Fibroblast of mammary gland (primary cell): Measurements from ENCODE around the gene TNFSF12.
A peak's percentile ranks its signal among the peaks of the same experiment; 100 is the strongest.

Experiments
- DNase-seq: peaks from one replicate; pipeline ENCODE4 v3.0.0-alpha.2; 2010; ENCODE audit warnings: low read depth
- H3K4me3 ChIP-seq: 2 replicates; pipeline ENCODE4 v1.5.1; 2011; ENCODE audit warnings: low read depth, mild to moderate bottlenecking, low read length, moderate library complexity; ENCODE audit not compliant: control insufficient read depth
- TF ChIP-seq, protein P1 (sequence below): conservative IDR thresholded peaks from 2 replicates; pipeline ENCODE4 v1.5.1; 2011; ENCODE audit warnings: low read depth, low read length, inconsistent platforms; ENCODE audit not compliant: control insufficient read depth, insufficient read depth

Gene TNFSF12

GRCh38 chr17:7515911-7516610 lies 32.8 kb upstream of the TNFSF12 start:
- no peak overlapping the region for H3K4me3 ChIP-seq
- DNase-seq = no peak
- TF ChIP-seq, protein P1, sequence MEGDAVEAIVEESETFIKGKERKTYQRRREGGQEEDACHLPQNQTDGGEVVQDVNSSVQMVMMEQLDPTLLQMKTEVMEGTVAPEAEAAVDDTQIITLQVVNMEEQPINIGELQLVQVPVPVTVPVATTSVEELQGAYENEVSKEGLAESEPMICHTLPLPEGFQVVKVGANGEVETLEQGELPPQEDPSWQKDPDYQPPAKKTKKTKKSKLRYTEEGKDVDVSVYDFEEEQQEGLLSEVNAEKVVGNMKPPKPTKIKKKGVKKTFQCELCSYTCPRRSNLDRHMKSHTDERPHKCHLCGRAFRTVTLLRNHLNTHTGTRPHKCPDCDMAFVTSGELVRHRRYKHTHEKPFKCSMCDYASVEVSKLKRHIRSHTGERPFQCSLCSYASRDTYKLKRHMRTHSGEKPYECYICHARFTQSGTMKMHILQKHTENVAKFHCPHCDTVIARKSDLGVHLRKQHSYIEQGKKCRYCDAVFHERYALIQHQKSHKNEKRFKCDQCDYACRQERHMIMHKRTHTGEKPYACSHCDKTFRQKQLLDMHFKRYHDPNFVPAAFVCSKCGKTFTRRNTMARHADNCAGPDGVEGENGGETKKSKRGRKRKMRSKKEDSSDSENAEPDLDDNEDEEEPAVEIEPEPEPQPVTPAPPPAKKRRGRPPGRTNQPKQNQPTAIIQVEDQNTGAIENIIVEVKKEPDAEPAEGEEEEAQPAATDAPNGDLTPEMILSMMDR = no peak

DNA sequence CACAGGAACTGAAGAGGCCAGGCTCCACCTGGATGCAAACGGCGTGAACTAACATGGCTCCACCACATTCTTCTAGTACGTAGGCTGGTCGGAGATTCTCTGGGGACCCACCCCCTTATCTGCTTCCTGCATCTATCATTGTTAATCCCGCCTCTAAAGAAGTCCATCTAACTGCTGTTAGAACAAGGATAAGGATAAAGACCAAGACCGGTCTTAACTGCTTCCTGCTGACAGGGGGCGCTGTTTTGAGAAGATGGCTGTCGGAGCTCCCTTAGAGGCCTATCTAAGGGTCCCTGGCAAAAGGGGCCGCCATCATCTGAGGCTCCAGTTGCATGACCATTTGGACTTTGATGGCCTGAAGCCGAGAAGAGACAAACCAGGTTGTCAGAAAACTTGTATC lies 25.8 kb upstream of the TNFSF12 start:
- TF ChIP-seq, protein P1 = peak; percentile 35
- no peak overlapping the region for H3K4me3 ChIP-seq
- peak; percentile 20 for DNase-seq

- H3K4me3 ChIP-seq = no peak overlapping the region
- TF ChIP-seq, protein P1 = no peak
- DNase-seq = no peak
These were observed 20.0 kb upstream of the TNFSF12 start for GRCh38 chr17:7528842-7529241.

DNA sequence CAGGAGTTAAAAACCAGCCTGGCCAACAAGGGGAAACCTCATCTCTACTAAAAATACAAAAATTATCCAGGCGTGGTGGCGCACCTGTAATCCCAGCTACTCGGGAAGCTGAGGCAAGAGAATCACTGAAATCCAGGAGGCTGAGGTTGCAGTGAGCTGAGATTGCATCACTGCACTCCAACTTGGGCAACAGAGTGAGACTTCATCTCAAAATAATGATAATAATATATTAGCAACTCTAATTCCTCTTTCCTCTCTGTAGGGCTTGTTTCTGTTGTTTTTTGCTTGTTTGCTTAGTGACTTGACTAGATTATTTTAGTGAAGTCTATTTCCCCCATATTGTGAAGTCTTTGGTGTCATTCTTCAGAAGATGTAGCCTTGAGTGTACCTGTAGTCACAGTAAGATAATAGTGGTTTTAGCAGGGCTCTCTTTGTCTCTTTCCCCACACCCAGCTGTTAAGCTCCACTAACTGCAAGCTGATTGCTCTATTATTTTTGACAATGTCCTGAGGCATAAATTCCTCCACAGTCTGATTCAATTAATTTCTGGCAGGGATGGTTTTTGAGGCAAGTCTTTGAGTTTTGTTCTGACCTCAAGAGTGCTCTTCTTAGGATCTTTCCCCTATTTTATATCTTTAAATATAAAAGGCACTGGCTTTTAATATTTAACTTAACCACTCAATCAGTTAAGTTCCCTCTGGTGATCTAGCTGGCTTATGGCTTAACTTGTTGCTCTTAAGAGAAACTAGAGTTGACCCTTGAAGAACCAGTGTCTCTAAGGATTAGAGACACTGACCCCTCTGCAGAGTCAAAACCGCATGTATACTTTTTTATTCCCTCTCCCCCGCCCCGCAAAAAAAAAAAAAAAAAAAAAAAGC lies 18.6 kb upstream of the TNFSF12 start:
- TF ChIP-seq, protein P1 = no peak
- no peak for DNase-seq
- no peak overlapping the region for H3K4me3 ChIP-seq

DNA sequence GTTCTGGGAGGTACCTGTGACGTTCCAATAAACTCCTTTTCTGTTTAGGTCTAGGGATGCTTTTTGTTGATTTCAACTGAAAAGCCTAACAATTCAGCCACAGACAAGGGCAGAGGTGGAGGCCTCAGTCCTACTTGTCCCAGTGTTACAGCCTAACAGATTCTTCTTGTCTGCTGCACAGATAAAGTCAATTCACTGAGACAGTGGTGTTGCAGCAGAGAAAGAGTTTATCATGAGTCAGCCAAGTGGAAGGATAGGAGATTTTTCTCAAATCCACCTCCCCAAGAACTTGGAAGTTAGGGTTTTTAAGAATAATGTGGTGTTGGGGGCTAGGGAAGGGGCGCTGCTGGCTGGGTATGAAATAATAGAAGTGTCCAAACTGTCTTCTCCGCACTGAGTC lies 10.8 kb upstream of the TNFSF12 start:
- TF ChIP-seq, protein P1 = no peak
- DNase-seq = no peak
- H3K4me3 ChIP-seq = no peak overlapping the region

- peak; percentile 28 for DNase-seq
- H3K4me3 ChIP-seq = no peak overlapping the region
- TF ChIP-seq, protein P1 = no peak
These were observed 9.8 kb upstream of the TNFSF12 start for GRCh38 chr17:7538891-7539545.
